ENCODE measurements around the gene FZD8. TPM values are rescaled to one million over a fixed set of nuclear protein-coding genes. Genes with fewer than 3 reads are reported as not detected.
A peak's percentile ranks its signal among the peaks of the same experiment; 100 is the strongest.

FZD8 gene
- total RNA-seq, 1 donor from 2014 or later: 0.41 TPM

GRCh38 chr10:35639021-35639727 is 2.9 kb downstream of the FZD8 start:
- DNase-seq (ENCODE audit: low spot score): no peak
- H3K4me1 Mint-ChIP-seq (ENCODE audit: low read depth): peaks cover 10% of the 10 kb centered on the region
- peaks cover 1% of the 10 kb centered on the region for H3K36me3 Mint-ChIP-seq (ENCODE audit: low read depth)
- intact Hi-C loops (cut with micrococcal nuclease): loop anchor here (5.0 kb wide), 2 partner anchors 143 to 1238 kb away; no protein-coding TSS in a partner anchor
- H3K4me3 Mint-ChIP-seq: peak overlapping the region; percentile 28
- H3K27ac Mint-ChIP-seq: no peak overlapping the region
- H3K27me3 Mint-ChIP-seq (ENCODE audit: insufficient read depth): peaks cover 56% of the 10 kb centered on the region
- H3K9me3 Mint-ChIP-seq: no peaks in the 10 kb centered on the region

DNA sequence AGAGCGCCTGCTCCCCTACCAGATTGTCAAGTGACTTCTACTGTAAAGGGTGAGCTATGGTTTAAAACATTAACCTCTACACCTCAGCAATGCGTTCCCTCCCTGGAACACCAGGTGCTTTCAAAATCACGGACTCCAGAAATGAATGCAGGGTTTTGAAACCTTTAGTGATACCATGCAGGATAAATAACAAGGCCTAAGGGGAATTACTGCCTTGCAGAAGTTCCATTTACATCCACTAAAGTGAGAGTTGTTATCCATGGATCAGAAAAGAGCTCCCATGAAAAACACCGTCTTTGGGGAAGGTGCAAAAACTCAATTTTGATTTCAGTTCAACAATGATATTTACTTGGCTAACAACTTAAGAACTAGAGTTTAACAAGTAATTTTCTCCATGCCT is 4.0 kb downstream of the FZD8 start:
- no peak overlapping the region for H3K27ac Mint-ChIP-seq
- intact Hi-C loops (cut with micrococcal nuclease): loop anchor here (5.0 kb wide), 2 partner anchors 144 to 1239 kb away; no protein-coding TSS in a partner anchor
- peaks cover 47% of the 10 kb centered on the region for H3K27me3 Mint-ChIP-seq (ENCODE audit: insufficient read depth)
- no peaks in the 10 kb centered on the region for H3K9me3 Mint-ChIP-seq
- no peaks in the 10 kb centered on the region for H3K4me1 Mint-ChIP-seq (ENCODE audit: low read depth)
- H3K4me3 Mint-ChIP-seq: no peak overlapping the region
- no peaks in the 10 kb centered on the region for H3K36me3 Mint-ChIP-seq (ENCODE audit: low read depth)
- no peak for DNase-seq (ENCODE audit: low spot score)

DNA sequence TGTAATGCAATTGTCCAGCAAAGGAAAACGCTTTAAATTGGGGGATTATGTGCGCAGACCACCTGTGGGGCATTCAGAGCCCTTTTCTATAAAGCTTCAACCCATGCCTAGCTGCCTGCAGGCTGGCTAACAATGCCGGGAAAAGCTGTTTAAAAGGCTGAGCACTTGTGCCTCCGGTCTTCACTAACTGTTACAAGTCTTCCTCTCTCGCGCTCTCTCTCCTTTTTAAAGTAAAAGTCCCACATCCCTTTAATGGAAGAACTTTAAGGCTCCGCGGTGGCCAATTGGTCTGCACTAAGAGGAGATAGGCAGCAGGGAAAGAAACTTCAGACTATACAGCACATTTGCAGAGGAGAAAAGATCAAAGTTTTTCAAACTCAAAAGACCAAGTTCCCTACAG is 4.6 kb downstream of the FZD8 start:
- DNase-seq (ENCODE audit: low spot score): no peak
- no peak overlapping the region for H3K4me3 Mint-ChIP-seq

GRCh38 chr10:35636956-35637355 is 5.1 kb downstream of the FZD8 start:
- no peak overlapping the region for H3K4me3 Mint-ChIP-seq
- H3K9me3 Mint-ChIP-seq: no peaks in the 10 kb centered on the region
- H3K27me3 Mint-ChIP-seq (ENCODE audit: insufficient read depth): peaks cover 37% of the 10 kb centered on the region
- H3K4me1 Mint-ChIP-seq (ENCODE audit: low read depth): no peaks in the 10 kb centered on the region
- intact Hi-C loops (cut with micrococcal nuclease): loop anchor here (5.0 kb wide), 2 partner anchors 145 to 1240 kb away; no protein-coding TSS in a partner anchor
- DNase-seq (ENCODE audit: low spot score): no peak
- H3K36me3 Mint-ChIP-seq (ENCODE audit: low read depth): no peaks in the 10 kb centered on the region
- H3K27ac Mint-ChIP-seq: no peak overlapping the region

More for the DNA sequence above, 4.6 kb downstream of the FZD8 start:
- Mint-ChIP-seq H3K36me3 (ENCODE audit: low read depth) (no peaks in the 10 kb centered on the region), H3K27me3 (ENCODE audit: insufficient read depth) (peaks cover 41% of the 10 kb centered on the region), H3K27ac (no peak overlapping the region), H3K4me1 (ENCODE audit: low read depth) (no peaks in the 10 kb centered on the region), H3K9me3 (no peaks in the 10 kb centered on the region)
- intact Hi-C loops (cut with micrococcal nuclease): loop anchor here (5.0 kb wide), 2 partner anchors 145 to 1240 kb away; no protein-coding TSS in a partner anchor

DNA sequence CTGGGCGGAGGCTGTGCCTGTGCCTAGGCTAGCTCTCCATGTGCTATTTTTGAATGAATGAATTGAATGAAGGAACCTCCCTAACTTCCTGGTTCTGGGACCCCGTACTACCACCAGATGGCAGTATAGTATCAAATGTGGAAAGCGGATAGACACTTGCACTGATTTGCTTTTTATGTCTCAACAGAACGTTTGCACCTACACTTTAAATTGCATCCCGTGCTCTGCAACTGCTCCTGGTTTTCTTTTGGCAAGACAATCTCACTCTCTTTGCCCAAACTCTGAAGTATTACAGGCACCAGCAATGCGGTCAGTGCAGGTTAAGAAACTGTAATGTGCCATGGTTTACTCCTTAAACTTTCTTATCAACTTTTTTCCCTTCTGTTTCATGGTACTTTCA is 6.5 kb downstream of the FZD8 start:
- H3K4me3 Mint-ChIP-seq: no peak overlapping the region
- DNase-seq (ENCODE audit: low spot score): peak; percentile 17
- H3K9me3 Mint-ChIP-seq: no peaks in the 10 kb centered on the region
- H3K27ac Mint-ChIP-seq: no peak overlapping the region
- H3K27me3 Mint-ChIP-seq (ENCODE audit: insufficient read depth): peaks cover 33% of the 10 kb centered on the region
- intact Hi-C loops (cut with micrococcal nuclease): loop anchor here (5.0 kb wide), 2 partner anchors 147 to 1242 kb away; no protein-coding TSS in a partner anchor
- H3K36me3 Mint-ChIP-seq (ENCODE audit: low read depth): no peaks in the 10 kb centered on the region
- no peaks in the 10 kb centered on the region for H3K4me1 Mint-ChIP-seq (ENCODE audit: low read depth)

GRCh38 chr10:35633006-35633980 is 8.8 kb downstream of the FZD8 start:
- H3K27me3 Mint-ChIP-seq (ENCODE audit: insufficient read depth): peaks cover 19% of the 10 kb centered on the region
- intact Hi-C loops (cut with micrococcal nuclease): no loop called here
- no peaks in the 10 kb centered on the region for H3K9me3 Mint-ChIP-seq
- no peaks in the 10 kb centered on the region for H3K36me3 Mint-ChIP-seq (ENCODE audit: low read depth)
- no peak for DNase-seq (ENCODE audit: low spot score)
- H3K4me3 Mint-ChIP-seq: no peak overlapping the region
- no peak overlapping the region for H3K27ac Mint-ChIP-seq
- H3K4me1 Mint-ChIP-seq (ENCODE audit: low read depth): no peaks in the 10 kb centered on the region

DNA sequence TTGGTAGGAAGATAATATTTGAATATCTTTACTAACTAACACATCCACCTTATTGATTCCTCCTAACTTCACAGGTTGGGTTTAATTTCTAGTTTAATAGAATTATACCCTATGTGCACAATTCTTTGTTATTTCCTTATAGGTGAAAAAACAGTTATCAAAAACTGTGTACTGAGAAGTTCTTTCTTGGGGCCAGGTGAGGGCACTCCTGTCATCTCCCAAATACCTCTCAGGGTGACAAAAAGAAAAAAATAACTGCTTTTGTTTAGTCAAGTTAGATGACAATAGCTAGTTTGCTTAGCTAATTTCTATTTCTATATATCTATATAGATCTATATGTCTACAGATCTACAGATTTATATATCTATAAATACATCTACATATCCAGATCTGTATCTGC is 10.1 kb downstream of the FZD8 start:
- H3K36me3 Mint-ChIP-seq (ENCODE audit: low read depth): no peaks in the 10 kb centered on the region
- no peak for DNase-seq (ENCODE audit: low spot score)
- intact Hi-C loops (cut with micrococcal nuclease): no loop called here
- H3K4me1 Mint-ChIP-seq (ENCODE audit: low read depth): no peaks in the 10 kb centered on the region
- no peak overlapping the region for H3K4me3 Mint-ChIP-seq
- H3K9me3 Mint-ChIP-seq: no peaks in the 10 kb centered on the region
- H3K27me3 Mint-ChIP-seq (ENCODE audit: insufficient read depth): peaks cover 6% of the 10 kb centered on the region
- H3K27ac Mint-ChIP-seq: no peak overlapping the region

DNA sequence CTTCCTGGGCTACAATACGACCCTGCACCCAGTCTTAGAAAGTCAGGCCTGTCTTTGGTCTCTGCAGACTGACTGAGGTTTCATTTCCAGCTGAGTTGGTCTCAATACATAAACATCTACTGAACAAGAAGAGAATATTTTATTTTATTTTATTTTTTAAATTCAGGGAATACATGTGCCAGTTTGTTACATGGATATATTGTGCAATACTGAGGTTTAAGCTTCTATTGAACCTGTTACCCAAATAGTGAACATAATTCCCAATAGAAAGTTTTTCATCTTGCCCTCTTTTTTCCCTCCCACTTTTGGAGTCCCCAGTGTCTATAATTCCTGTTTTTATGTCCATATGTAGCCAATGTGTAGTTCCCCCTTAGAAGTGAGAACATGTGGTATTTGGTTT is 10.7 kb downstream of the FZD8 start:
- H3K4me3 Mint-ChIP-seq: no peak overlapping the region
- H3K27ac Mint-ChIP-seq: no peak overlapping the region
- intact Hi-C loops (cut with micrococcal nuclease): no loop called here
- no peaks in the 10 kb centered on the region for H3K9me3 Mint-ChIP-seq
- H3K4me1 Mint-ChIP-seq (ENCODE audit: low read depth): no peaks in the 10 kb centered on the region
- no peak for DNase-seq (ENCODE audit: low spot score)
- peaks cover under 1% of the 10 kb centered on the region for H3K27me3 Mint-ChIP-seq (ENCODE audit: insufficient read depth)
- no peaks in the 10 kb centered on the region for H3K36me3 Mint-ChIP-seq (ENCODE audit: low read depth)

- intact Hi-C loops (cut with micrococcal nuclease): no loop called here
These were observed 15.1 kb downstream of the FZD8 start for GRCh38 chr10:35626971-35627507.

DNA sequence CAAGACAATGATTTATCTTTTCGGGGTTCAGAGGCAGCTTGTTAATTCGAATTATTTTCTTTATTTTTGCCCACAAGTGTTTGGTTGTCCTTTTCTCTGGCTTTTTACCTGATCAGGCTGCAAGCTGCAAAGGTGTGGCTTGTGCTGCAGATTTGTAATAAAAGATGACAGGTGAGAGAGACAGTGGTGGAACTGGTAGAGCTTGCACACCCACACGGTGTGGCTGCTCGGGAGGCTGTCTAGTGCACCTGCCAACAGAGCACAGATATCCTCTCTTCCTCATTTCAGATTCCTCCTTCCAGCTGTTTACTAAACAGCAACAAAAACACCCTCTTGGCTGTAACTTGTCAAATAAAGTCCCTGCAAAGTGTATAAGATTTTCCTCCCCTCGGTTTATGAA is 27.8 kb downstream of the FZD8 start:
- Mint-ChIP-seq H3K27me3 (ENCODE audit: insufficient read depth) (peaks cover 11% of the 10 kb centered on the region), H3K27ac (no peak overlapping the region), H3K4me3 (no peak overlapping the region), H3K4me1 (ENCODE audit: low read depth) (no peaks in the 10 kb centered on the region), H3K36me3 (ENCODE audit: low read depth) (no peaks in the 10 kb centered on the region), H3K9me3 (peaks cover 4% of the 10 kb centered on the region)
- intact Hi-C loops (cut with micrococcal nuclease): no loop called here
- DNase-seq (ENCODE audit: low spot score): no peak

More at GRCh38 chr10:35626971-35627507, 15.1 kb downstream of the FZD8 start:
- H3K27me3 Mint-ChIP-seq (ENCODE audit: insufficient read depth): peaks cover 2% of the 10 kb centered on the region
- H3K36me3 Mint-ChIP-seq (ENCODE audit: low read depth): no peaks in the 10 kb centered on the region
- H3K4me1 Mint-ChIP-seq (ENCODE audit: low read depth): no peaks in the 10 kb centered on the region
- H3K4me3 Mint-ChIP-seq: no peak overlapping the region
- H3K9me3 Mint-ChIP-seq: no peaks in the 10 kb centered on the region
- H3K27ac Mint-ChIP-seq: no peak overlapping the region
- no peak for DNase-seq (ENCODE audit: low spot score)

GRCh38 chr10:35613597-35614226 is 28.4 kb downstream of the FZD8 start:
- Mint-ChIP-seq H3K4me3 (no peak overlapping the region), H3K27me3 (ENCODE audit: insufficient read depth) (peaks cover 12% of the 10 kb centered on the region), H3K9me3 (peaks cover 4% of the 10 kb centered on the region), H3K36me3 (ENCODE audit: low read depth) (no peaks in the 10 kb centered on the region), H3K27ac (no peak overlapping the region), H3K4me1 (ENCODE audit: low read depth) (no peaks in the 10 kb centered on the region)
- intact Hi-C loops (cut with micrococcal nuclease): no loop called here
- DNase-seq (ENCODE audit: low spot score): no peak

DNA sequence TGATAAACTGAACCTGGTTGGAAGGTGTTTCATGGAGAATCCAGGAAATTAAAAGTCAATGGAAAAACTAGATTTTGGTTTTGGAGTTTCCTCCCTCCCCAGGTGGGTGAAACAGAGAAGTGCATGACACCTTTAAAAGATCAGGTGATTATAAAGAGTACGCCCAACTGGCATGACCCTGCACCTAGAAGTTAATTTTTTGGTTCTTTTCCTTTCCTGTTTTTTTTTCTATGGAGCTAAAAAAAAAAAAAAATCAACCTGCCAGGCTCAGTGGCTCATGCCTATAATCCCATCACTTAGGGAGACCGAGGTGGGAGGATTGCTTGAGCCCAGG is 29.0 kb downstream of the FZD8 start:
- H3K27me3 Mint-ChIP-seq (ENCODE audit: insufficient read depth): peaks cover 15% of the 10 kb centered on the region
- no peak overlapping the region for H3K4me3 Mint-ChIP-seq
- H3K4me1 Mint-ChIP-seq (ENCODE audit: low read depth): no peaks in the 10 kb centered on the region
- intact Hi-C loops (cut with micrococcal nuclease): no loop called here
- DNase-seq (ENCODE audit: low spot score): no peak
- H3K36me3 Mint-ChIP-seq (ENCODE audit: low read depth): no peaks in the 10 kb centered on the region
- H3K27ac Mint-ChIP-seq: no peak overlapping the region
- peaks cover 4% of the 10 kb centered on the region for H3K9me3 Mint-ChIP-seq
